ENCODE results near the gene ZNF414.

GRCh38 chr19:8485561-8486371 is 28.2 kb downstream of the ZNF414 start:
- no peak for TF ChIP-seq POLR2A (IDR thresholded peaks at IDR 0.05; ENCODE audit: low read length)
- TF ChIP-seq, protein P1, sequence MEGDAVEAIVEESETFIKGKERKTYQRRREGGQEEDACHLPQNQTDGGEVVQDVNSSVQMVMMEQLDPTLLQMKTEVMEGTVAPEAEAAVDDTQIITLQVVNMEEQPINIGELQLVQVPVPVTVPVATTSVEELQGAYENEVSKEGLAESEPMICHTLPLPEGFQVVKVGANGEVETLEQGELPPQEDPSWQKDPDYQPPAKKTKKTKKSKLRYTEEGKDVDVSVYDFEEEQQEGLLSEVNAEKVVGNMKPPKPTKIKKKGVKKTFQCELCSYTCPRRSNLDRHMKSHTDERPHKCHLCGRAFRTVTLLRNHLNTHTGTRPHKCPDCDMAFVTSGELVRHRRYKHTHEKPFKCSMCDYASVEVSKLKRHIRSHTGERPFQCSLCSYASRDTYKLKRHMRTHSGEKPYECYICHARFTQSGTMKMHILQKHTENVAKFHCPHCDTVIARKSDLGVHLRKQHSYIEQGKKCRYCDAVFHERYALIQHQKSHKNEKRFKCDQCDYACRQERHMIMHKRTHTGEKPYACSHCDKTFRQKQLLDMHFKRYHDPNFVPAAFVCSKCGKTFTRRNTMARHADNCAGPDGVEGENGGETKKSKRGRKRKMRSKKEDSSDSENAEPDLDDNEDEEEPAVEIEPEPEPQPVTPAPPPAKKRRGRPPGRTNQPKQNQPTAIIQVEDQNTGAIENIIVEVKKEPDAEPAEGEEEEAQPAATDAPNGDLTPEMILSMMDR (IDR thresholded peaks at IDR 0.05), result no peak
- TF ChIP-seq REST (IDR thresholded peaks at IDR 0.05), result no peak
- no peak for TF ChIP-seq KDM1A (IDR thresholded peaks at IDR 0.05; ENCODE audit: low read depth)
- TF ChIP-seq BCL3 (IDR thresholded peaks at IDR 0.05), result no peak
- no peak for TF ChIP-seq RCOR1 (IDR thresholded peaks at IDR 0.05; ENCODE audit: low read depth, low read length)
- no peak for TF ChIP-seq RNF2 (IDR thresholded peaks at IDR 0.05; ENCODE audit: borderline replicate concordance, low read depth)
- no peak for TF ChIP-seq FOSL2 (IDR thresholded peaks at IDR 0.05)
- TF ChIP-seq FOSL2 (CRISPR knock-in tag; IDR thresholded peaks at IDR 0.05), result no peak
- no peak for TF ChIP-seq BHLHE40 (IDR thresholded peaks at IDR 0.05; ENCODE audit: low read depth, low read length)
- TF ChIP-seq, protein P2, sequence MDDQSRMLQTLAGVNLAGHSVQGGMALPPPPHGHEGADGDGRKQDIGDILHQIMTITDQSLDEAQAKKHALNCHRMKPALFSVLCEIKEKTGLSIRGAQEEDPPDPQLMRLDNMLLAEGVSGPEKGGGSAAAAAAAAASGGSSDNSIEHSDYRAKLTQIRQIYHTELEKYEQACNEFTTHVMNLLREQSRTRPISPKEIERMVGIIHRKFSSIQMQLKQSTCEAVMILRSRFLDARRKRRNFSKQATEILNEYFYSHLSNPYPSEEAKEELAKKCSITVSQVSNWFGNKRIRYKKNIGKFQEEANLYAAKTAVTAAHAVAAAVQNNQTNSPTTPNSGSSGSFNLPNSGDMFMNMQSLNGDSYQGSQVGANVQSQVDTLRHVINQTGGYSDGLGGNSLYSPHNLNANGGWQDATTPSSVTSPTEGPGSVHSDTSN (IDR thresholded peaks at IDR 0.05), result no peak
- no peak for TF ChIP-seq SMC3 (IDR thresholded peaks at IDR 0.05)

Measured in A549 (cell line).